HepG2 (cell line): Measurements from ENCODE around the gene NABP2. TPM values are rescaled to one million over a fixed set of nuclear protein-coding genes. Genes with fewer than 3 reads are reported as not detected.

ENCODE experiments used
- HINFP ChIP-seq: sonication (generic); formaldehyde crosslinking; IDR thresholded peaks from 2 replicates; pipeline ENCODE4 v1.4.0; 2020; ENCODE audit warnings: low read depth, mild to moderate bottlenecking, missing genetic modification reagents
- HOXD1 ChIP-seq: sonication (generic); formaldehyde crosslinking; IDR thresholded peaks from 2 replicates; pipeline ENCODE4 v1.5.0; 2020; ENCODE audit warnings: missing genetic modification reagents
- KDM1A ChIP-seq: IDR thresholded peaks from 2 replicates; pipeline ENCODE4 v1.6.1; 2016; ENCODE audit warnings: missing compliant biosample characterization
- KIAA2018 ChIP-seq: sonication (generic); formaldehyde crosslinking; IDR thresholded peaks from 2 replicates; pipeline ENCODE4 v1.5.0; 2020; ENCODE audit warnings: mild to moderate bottlenecking, missing genetic modification reagents, borderline replicate concordance
- PRDM10 ChIP-seq: sonication (generic); formaldehyde crosslinking; IDR thresholded peaks from 2 replicates; pipeline ENCODE4 v1.4.0; 2020; ENCODE audit warnings: low read depth, missing genetic modification reagents
- RAD21 ChIP-seq: fragments of 450-650 bp; formaldehyde crosslinking; IDR thresholded peaks from 2 replicates; pipeline ENCODE4 v1.5.0; 2020; ENCODE audit warnings: mild to moderate bottlenecking
- THAP8 ChIP-seq: sonication (generic); formaldehyde crosslinking; IDR thresholded peaks from 2 replicates; pipeline ENCODE4 v1.5.1; 2020; ENCODE audit warnings: missing genetic modification reagents, mild to moderate bottlenecking, borderline replicate concordance
- ZBTB44 ChIP-seq: sonication (generic); formaldehyde crosslinking; IDR thresholded peaks from 2 replicates; pipeline ENCODE4 v1.4.0; 2020; ENCODE audit warnings: missing genetic modification reagents
- ZKSCAN5 ChIP-seq: sonication (generic); formaldehyde crosslinking; IDR thresholded peaks from 2 replicates; pipeline ENCODE4 v1.5.1; 2020; ENCODE audit warnings: mild to moderate bottlenecking, missing genetic modification reagents
- ZNF550 ChIP-seq: sonication (generic); formaldehyde crosslinking; IDR thresholded peaks from 2 replicates; pipeline ENCODE4 v1.4.0; 2020; ENCODE audit warnings: mild to moderate bottlenecking, missing genetic modification reagents, borderline replicate concordance
- ZNF615 ChIP-seq: sonication (generic); formaldehyde crosslinking; IDR thresholded peaks from 2 replicates; pipeline ENCODE4 v1.5.0; 2020; ENCODE audit warnings: mild to moderate bottlenecking, missing genetic modification reagents, borderline replicate concordance
- polyA plus RNA-seq, 8 experiments: library from polyadenylated mRNA; depleted of rRNA in 3 of 8; stranded (reverse) in 7 of 8; unstranded in 1 of 8; fragments of >200 nt; fragmentation: Illumina TruSeq in 4 of 8; extraction: Trizol in 4 of 8; gene quantifications; 2 replicates each; pipeline versions ENCODE4 v1.2.1 to v1.2.3, GENCODE V29; 2011 to 2016; ENCODE audit warnings: low read depth in 4 of 8, missing spikeins in 1 of 8, mixed read lengths in 1 of 8; ENCODE audit not compliant: insufficient read depth in 1 of 8
- total RNA-seq, 5 experiments: library from RNA; depleted of rRNA; stranded (reverse); fragments of >200 nt; fragmentation: Illumina TruSeq; extraction: Trizol; gene quantifications; 2 replicates each; pipeline ENCODE4 v1.2.3, GENCODE V29; 2016; ENCODE audit warnings: low read depth in 1 of 5

The NABP2 gene
- total and polyA plus RNA-seq, 2 of the 13 experiments (the other 11 are each of a cell fraction or from before 2014, with no cell fraction given), result 33.2 to 35.5 TPM

- no peak for TF ChIP-seq KIAA2018 (CRISPR knock-in tag)
- no peak for TF ChIP-seq ZKSCAN5 (CRISPR knock-in tag)
- TF ChIP-seq PRDM10 (CRISPR knock-in tag), result peak; percentile 58; the same call in 1 of the 2 replicates
- 0 out of 2 replicates have a peak, but pooled peaks have one; percentile 59 for TF ChIP-seq HOXD1
- TF ChIP-seq KDM1A (CRISPR knock-in tag), result no peak
- TF ChIP-seq ZNF550, result no peak
- no peak for TF ChIP-seq THAP8 (CRISPR knock-in tag)
- TF ChIP-seq HINFP (CRISPR knock-in tag), result peak; percentile 60; the same call in 1 of the 2 replicates
- no peak for TF ChIP-seq ZNF615 (CRISPR knock-in tag)
- no peak for TF ChIP-seq ZBTB44 (CRISPR knock-in tag)
- peak; percentile 80 for TF ChIP-seq RAD21 (CRISPR knock-in tag)
These were observed at the start of gene NABP2 (continued) for GRCh38 chr12:56224102-56224701.
